Endothelial cell of umbilical vein (primary cell): Measurements from ENCODE around the gene KIF26B. TPM values are rescaled to one million over a fixed set of nuclear protein-coding genes. Genes with fewer than 3 reads are reported as not detected.

Experiments
- BruUV-seq: library from RNA; stranded (reverse); fragments of 400-500 nt; replicated peaks from 2 replicates; lab custom pipeline; 2021; lab: Mats Ljungman, UMichigan
- CTCF ChIA-PET: fragments of 300-600, 350-600 bp; sonication (Branson Sonifier 250); formaldehyde crosslinking; loops from one replicate; lab custom pipeline; 2021; ENCODE audit warnings: antibody characterized with exemption, inconsistent platforms; lab: Charles Lee
- POLR2A ChIA-PET: fragments of 300-600, 350-600 bp; sonication (Branson Sonifier 250); formaldehyde crosslinking; loops from one replicate; lab custom pipeline; 2021; ENCODE audit warnings: antibody characterized with exemption, inconsistent platforms; lab: Charles Lee
- DNase-seq: peaks from one replicate; pipeline ENCODE4 v3.0.0-alpha.2; 2011; ENCODE audit warnings: low read depth, low spot score
- FAIRE-seq: peaks from 2 replicates; lab custom pipeline; 2011; peaks lifted over from hg19 to GRCh38; lab: Jason Lieb, UNC
- H2AFZ ChIP-seq: 2 replicates; pipeline ENCODE4 v1.6.0; 2012; ENCODE audit warnings: low read depth, low read length, control low read depth, inconsistent platforms
- H3K27ac ChIP-seq: 2 replicates; pipeline ENCODE4 v1.5.1; 2011; ENCODE audit warnings: low read depth, mild to moderate bottlenecking, control low read depth, low read length, moderate library complexity; ENCODE audit not compliant: insufficient read depth
- H3K27me3 ChIP-seq, 2 experiments: 2 replicates each; pipeline versions ENCODE4 v1.6.0 to v1.6.1; 2011; ENCODE audit warnings: low read length in 2 of 2, mixed read lengths in 1 of 2; ENCODE audit not compliant: control insufficient read depth in 2 of 2, insufficient read depth in 2 of 2
- H3K36me3 ChIP-seq, 2 experiments: 2 replicates in 1 of 2; 3 replicates in 1 of 2; pipeline ENCODE4 v1.5.1; 2011; ENCODE audit warnings: low read length in 2 of 2, mild to moderate bottlenecking in 1 of 2, moderate library complexity in 1 of 2; ENCODE audit not compliant: control insufficient read depth in 2 of 2, insufficient read depth in 2 of 2; ENCODE audit errors: extremely low read depth in 1 of 2
- H3K4me1 ChIP-seq: 3 replicates; pipeline ENCODE4 v1.5.1; 2011; ENCODE audit warnings: mild to moderate bottlenecking, low read length; ENCODE audit not compliant: control insufficient read depth, insufficient read depth; ENCODE audit errors: extremely low read depth
- H3K4me2 ChIP-seq: 2 replicates; pipeline ENCODE4 v1.6.1; 2011; ENCODE audit warnings: low read length, control low read depth, mixed read lengths; ENCODE audit not compliant: insufficient read depth
- H3K4me3 ChIP-seq, 3 experiments: fragments of 200-600 bp in 1 of 3; sonication (generic), shearing (Covaris generic) in 1 of 3; replicated peaks in 1 of 3; 2 replicates each; pipeline ENCODE4 v1.5.1; 2011 to 2016; ENCODE audit warnings: control low read depth in 3 of 3, low read length in 3 of 3, mild to moderate bottlenecking in 2 of 3, inconsistent platforms in 1 of 3, low read depth in 1 of 3, moderate library complexity in 1 of 3; ENCODE audit not compliant: insufficient read depth in 1 of 3
- H3K79me2 ChIP-seq: 2 replicates; pipeline ENCODE4 v1.6.0; 2012; ENCODE audit warnings: low read length, inconsistent platforms; ENCODE audit not compliant: control insufficient read depth, insufficient read depth
- H3K9ac ChIP-seq: replicated peaks from 2 replicates; pipeline ENCODE3; 2011; ENCODE audit warnings: low read length, control low read depth; ENCODE audit not compliant: insufficient read depth; ENCODE audit errors: extremely low read depth
- H3K9me1 ChIP-seq: replicated peaks from 3 replicates; pipeline ENCODE4 v1.6.0; 2011; ENCODE audit warnings: mild to moderate bottlenecking, low read length; ENCODE audit not compliant: control insufficient read depth, insufficient read depth; ENCODE audit errors: extremely low read depth
- H3K9me3 ChIP-seq: replicated peaks from 2 replicates; pipeline ENCODE4 v1.5.1; 2012; ENCODE audit warnings: low read length, inconsistent platforms; ENCODE audit not compliant: control insufficient read depth, insufficient read depth
- H4K20me1 ChIP-seq: replicated peaks from 2 replicates; pipeline ENCODE3; 2011; ENCODE audit warnings: mild to moderate bottlenecking, low read length; ENCODE audit not compliant: control insufficient read depth, insufficient read depth; ENCODE audit errors: extremely low read depth
- CTCF ChIP-seq, 2 donors: IDR thresholded peaks; 1 replicate in 1 of 2; 2 replicates in 1 of 2; pipeline ENCODE4 v1.5.1; 2011; ENCODE audit warnings: low read length in 2 of 2, mild to moderate bottlenecking in 2 of 2, moderate library complexity in 2 of 2, control low read depth in 1 of 2, inconsistent platforms in 1 of 2, low read depth in 1 of 2; ENCODE audit not compliant: insufficient read depth in 1 of 2; ENCODE audit errors: extremely low read depth in 1 of 2
- EZH2 ChIP-seq: IDR thresholded peaks from 2 replicates; pipeline ENCODE4 v1.6.1; 2012; ENCODE audit warnings: borderline replicate concordance, low read depth, mild to moderate bottlenecking, moderate library complexity, low read length, inconsistent platforms; ENCODE audit not compliant: severe bottlenecking
- FOS ChIP-seq: IDR thresholded peaks from 2 replicates; pipeline ENCODE4 v1.6.1; 2011; ENCODE audit warnings: mild to moderate bottlenecking, low read length, moderate library complexity, borderline replicate concordance; ENCODE audit not compliant: insufficient read depth
- GATA2 ChIP-seq: IDR thresholded peaks from 2 replicates; pipeline ENCODE4 v1.7.0; 2011; ENCODE audit warnings: low read depth, mild to moderate bottlenecking, moderate library complexity, mixed read lengths, low read length; ENCODE audit not compliant: insufficient read length, insufficient read depth
- JUN ChIP-seq: IDR thresholded peaks from 2 replicates; pipeline ENCODE4 v1.6.1; 2011; ENCODE audit warnings: borderline replicate concordance, low read depth; ENCODE audit not compliant: insufficient read length, insufficient read depth
- MYC ChIP-seq: IDR thresholded peaks from one replicate; pipeline ENCODE4 v1.6.1; 2011; ENCODE audit warnings: mild to moderate bottlenecking, low read depth, low read length
- POLR2A ChIP-seq: IDR thresholded peaks from 2 replicates; pipeline ENCODE4 v1.6.1; 2012; ENCODE audit warnings: low read depth, mild to moderate bottlenecking, control low read depth, low read length
- POLR2AphosphoS5 ChIP-seq: IDR thresholded peaks from 2 replicates; pipeline ENCODE4 v1.6.1; 2012; ENCODE audit warnings: low read depth, mild to moderate bottlenecking, control low read depth, low read length, moderate library complexity; ENCODE audit not compliant: insufficient read depth
- dilution Hi-C: fragments of 300-500 bp; cut with MboI; formaldehyde crosslinking; loops from one replicate; pipeline ENCODE4 v1.15.0; 2019; ENCODE audit warnings: low sequenced_read_pairs; ENCODE audit not compliant: extremely low pct_ligation_motif_present
- intact Hi-C: fragments of 100-400 bp; cut with micrococcal nuclease; formaldehyde crosslinking; loops from one replicate; pipeline ENCODE4 v1.10.0; 2022
- polyA plus RNA-seq, 4 experiments: library from polyadenylated mRNA; depleted of rRNA in 3 of 4; stranded (reverse) in 3 of 4; unstranded in 1 of 4; fragments of >200 nt; gene quantifications; 2 replicates each; pipeline versions ENCODE4 v1.2.1 to v1.2.3, GENCODE V29; 2011 to 2012; ENCODE audit warnings: missing spikeins in 1 of 4
- total RNA-seq: library from RNA; stranded (reverse); gene quantifications from 2 replicates; pipeline ENCODE4 v1.2.3, GENCODE V29; 2021
- TF ChIP-seq, protein P1 (sequence below): IDR thresholded peaks from 2 replicates; pipeline ENCODE4 v1.6.1; 2011; ENCODE audit not compliant: insufficient read depth, insufficient read length

Gene KIF26B
- total and polyA plus RNA-seq, 2 donors (not counting 3 experiments of a cell fraction or from before 2014, with no cell fraction given): 0.04 to 0.49 TPM

GRCh38 chr1:245704765-245705164, 550.0 kb downstream of the KIF26B start:
- BruUV-seq: no TSS peak
- DNase-seq: no peak
- TF ChIP-seq JUN (peak; percentile 35), MYC (no peak), FOS (peak; percentile 34), POLR2A (no peak)
- H3K79me2 ChIP-seq: no peaks in the 10 kb centered on the region
- ChIA-PET CTCF (no interaction called here), POLR2A (no interaction called here)
- no peaks in the 10 kb centered on the region for H3K9me3 ChIP-seq
- FAIRE-seq: no peak
- H3K4me1 ChIP-seq: no peaks in the 10 kb centered on the region
- intact Hi-C loops: no loop called here
- H3K27ac ChIP-seq: no peak overlapping the region
- no peak overlapping the region for H3K4me2 ChIP-seq
- H2AFZ ChIP-seq: no peak overlapping the region
- dilution Hi-C loops: no loop called here
- no peak overlapping the region for H3K9ac ChIP-seq
- H3K27me3 ChIP-seq: no peaks in the 10 kb centered on the region
- no peaks in the 10 kb centered on the region for H3K9me1 ChIP-seq
- H3K4me3 ChIP-seq: no peak overlapping the region
- no peaks in the 10 kb centered on the region for H3K36me3 ChIP-seq
- no peaks in the 10 kb centered on the region for H4K20me1 ChIP-seq

DNA sequence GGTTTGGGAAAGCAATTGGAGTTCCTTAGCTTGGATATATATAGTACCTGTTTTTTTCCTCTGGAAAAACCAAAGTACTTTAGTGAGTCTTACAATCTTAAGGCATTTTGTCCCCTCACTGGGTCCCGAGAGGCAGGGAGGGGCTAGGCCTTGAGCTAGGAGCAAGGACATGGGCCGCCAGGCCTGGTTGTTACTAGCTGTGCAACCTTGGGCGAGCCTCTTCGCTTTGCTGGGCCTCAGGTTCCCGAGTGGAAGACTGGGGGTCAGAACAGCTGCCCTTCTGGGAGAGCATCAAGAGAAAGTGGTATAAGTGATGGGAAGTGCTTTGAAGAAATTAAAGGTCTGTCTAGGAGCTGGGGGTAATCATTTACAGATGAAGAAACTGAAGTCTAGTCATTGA, 553.2 kb downstream of the KIF26B start:
- Histone ChIP-seq H3K9ac (no peak overlapping the region), H3K79me2 (no peaks in the 10 kb centered on the region), H3K4me1 (no peaks in the 10 kb centered on the region), H3K36me3 (no peaks in the 10 kb centered on the region), H2AFZ (no peak overlapping the region), H3K4me3 (no peak overlapping the region), H3K27me3 (no peaks in the 10 kb centered on the region), H3K27ac (no peak overlapping the region), H4K20me1 (no peaks in the 10 kb centered on the region), H3K4me2 (no peak overlapping the region), H3K9me1 (no peaks in the 10 kb centered on the region), H3K9me3 (no peaks in the 10 kb centered on the region)
- POLR2A ChIA-PET: no interaction called here
- dilution Hi-C loops: no loop called here
- CTCF ChIA-PET: interaction anchor here (0.9 to 1.5 kb wide), 2 partner anchors 12 to 573 kb away, joined by 3 to 4 read pairs; no protein-coding TSS in a partner anchor
- DNase-seq (no peak), FAIRE-seq (no peak)
- intact Hi-C loops: no loop called here
- no TSS peak for BruUV-seq
- TF ChIP-seq FOS (no peak), POLR2AphosphoS5 (no peak), MYC (no peak), EZH2 (no peak), POLR2A (no peak), GATA2 (no peak), CTCF (IDR thresholded peaks at IDR 0.05; ENCODE audit: extremely low read depth in 1 of 2, insufficient read depth in 1 of 2, low read depth in 1 of 2, low read length in 2 of 2) (no peak), JUN (no peak)
- TF ChIP-seq, protein P1, sequence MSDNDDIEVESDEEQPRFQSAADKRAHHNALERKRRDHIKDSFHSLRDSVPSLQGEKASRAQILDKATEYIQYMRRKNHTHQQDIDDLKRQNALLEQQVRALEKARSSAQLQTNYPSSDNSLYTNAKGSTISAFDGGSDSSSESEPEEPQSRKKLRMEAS: no peak
